ENCODE results near the gene PSAPL1. TPM values are rescaled to one million over a fixed set of nuclear protein-coding genes. Genes with fewer than 3 reads are reported as not detected.

Gene PSAPL1
- total RNA-seq, 1 experiment from 2014 or later = 0.05 TPM

DNA sequence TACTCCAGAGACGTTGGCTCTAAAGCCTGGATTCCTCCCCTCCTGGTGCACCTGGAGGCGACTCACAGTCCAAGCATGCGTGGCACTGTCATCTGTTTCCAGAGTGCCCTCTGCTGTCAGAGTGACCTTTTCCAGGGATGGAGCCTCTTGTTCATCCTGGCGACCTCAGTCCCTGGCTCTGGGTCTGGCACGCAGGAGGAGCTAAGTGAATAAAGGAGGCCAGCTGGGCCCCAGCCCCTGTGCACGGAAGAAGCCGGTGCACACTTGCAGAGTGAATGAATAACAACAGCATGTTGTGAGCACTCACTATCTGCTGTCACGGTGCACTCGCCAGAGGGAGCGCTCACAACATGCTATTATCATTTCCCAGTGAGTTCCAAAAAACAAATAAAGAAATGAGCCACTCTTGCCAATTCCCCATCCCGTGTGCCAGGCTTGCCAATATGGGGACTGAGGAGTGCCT, 27.8 kb upstream of the PSAPL1 start:
- Histone ChIP-seq H3K9me3 (ENCODE audit: control insufficient read depth in 1 of 2, insufficient read depth in 1 of 2, low read depth in 1 of 2, low read length in 2 of 2) (no peaks in the 10 kb centered on the region), H3K9ac (ENCODE audit: low read length) (no peak overlapping the region), H3K27ac (ENCODE audit: low read depth, low read length) (no peak overlapping the region), H3K4me1 (ENCODE audit: control insufficient read depth in 1 of 2, insufficient read depth in 2 of 2, low read length in 2 of 2) (peaks cover 0 to 6% of the 10 kb centered on the region in 2 experiments; a peak in 1 of 4 replicates), H2AFZ (ENCODE audit: low read depth, low read length, poor library complexity, severe bottlenecking) (no peak overlapping the region), H3K9me2 (ENCODE audit: insufficient read depth) (no peaks in the 10 kb centered on the region), H3K27me3 (ENCODE audit: insufficient read depth, low read length) (no peaks in the 10 kb centered on the region), H3K36me3 (ENCODE audit: control insufficient read depth in 1 of 2, insufficient read depth in 2 of 2, low read length in 2 of 2) (no peaks in the 10 kb centered on the region), H3K4me3 (replicated peaks in 1 of 2; ENCODE audit: low read depth in 1 of 2, low read length in 2 of 2) (no peak overlapping the region), H3K79me2 (ENCODE audit: insufficient read depth, low read length) (no peaks in the 10 kb centered on the region), H4K20me1 (ENCODE audit: insufficient read depth) (no peaks in the 10 kb centered on the region), H3K4me2 (ENCODE audit: low read length) (no peak overlapping the region)
- RAD21 ChIA-PET (ENCODE audit: low non-redundant PET in 1 of 2, low total read pairs in 2 of 2, uncharacterized antibody in 2 of 2, unreplicated experiment in 2 of 2) = interaction anchor here in 1 of 2 experiments (0.6 kb wide), 1 partner anchor 169 kb away, joined by 5 read pairs; no protein-coding TSS in a partner anchor
- POLR2A ChIA-PET = no interaction called here
- intact Hi-C loops (cut with micrococcal nuclease) = loop anchor here (2.0 kb wide), 1 partner anchor 270 kb away; the partner anchor contains the start of gene SORCS2
- no TSS peak for BruUV-seq (replicated peaks)
- DNase-seq (ENCODE audit: low read depth, low spot score) (peak; percentile 27), ATAC-seq (peak; percentile 91)
- CTCF ChIA-PET = no interaction called here
- TF ChIP-seq POLR2AphosphoS5 (IDR thresholded peaks at IDR 0.05; ENCODE audit: low read depth, low read length) (no peak), JUND (IDR thresholded peaks at IDR 0.05) (no peak), RAD21 (IDR thresholded peaks at IDR 0.05; ENCODE audit: low read depth) (peak; percentile 74), SRF (IDR thresholded peaks at IDR 0.05; ENCODE audit: low read depth) (no peak)
- TF ChIP-seq, protein P1, sequence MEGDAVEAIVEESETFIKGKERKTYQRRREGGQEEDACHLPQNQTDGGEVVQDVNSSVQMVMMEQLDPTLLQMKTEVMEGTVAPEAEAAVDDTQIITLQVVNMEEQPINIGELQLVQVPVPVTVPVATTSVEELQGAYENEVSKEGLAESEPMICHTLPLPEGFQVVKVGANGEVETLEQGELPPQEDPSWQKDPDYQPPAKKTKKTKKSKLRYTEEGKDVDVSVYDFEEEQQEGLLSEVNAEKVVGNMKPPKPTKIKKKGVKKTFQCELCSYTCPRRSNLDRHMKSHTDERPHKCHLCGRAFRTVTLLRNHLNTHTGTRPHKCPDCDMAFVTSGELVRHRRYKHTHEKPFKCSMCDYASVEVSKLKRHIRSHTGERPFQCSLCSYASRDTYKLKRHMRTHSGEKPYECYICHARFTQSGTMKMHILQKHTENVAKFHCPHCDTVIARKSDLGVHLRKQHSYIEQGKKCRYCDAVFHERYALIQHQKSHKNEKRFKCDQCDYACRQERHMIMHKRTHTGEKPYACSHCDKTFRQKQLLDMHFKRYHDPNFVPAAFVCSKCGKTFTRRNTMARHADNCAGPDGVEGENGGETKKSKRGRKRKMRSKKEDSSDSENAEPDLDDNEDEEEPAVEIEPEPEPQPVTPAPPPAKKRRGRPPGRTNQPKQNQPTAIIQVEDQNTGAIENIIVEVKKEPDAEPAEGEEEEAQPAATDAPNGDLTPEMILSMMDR (IDR thresholded peaks at IDR 0.05 in 2 of 3, conservative IDR thresholded peaks at IDR 0.05 in 1 of 3; ENCODE audit: borderline replicate concordance in 1 of 3, insufficient read depth in 1 of 3, low read depth in 2 of 3, low read length in 2 of 3) = peak; percentile 23 to 51 (median 27); a peak in 3 of 6 replicates

DNA sequence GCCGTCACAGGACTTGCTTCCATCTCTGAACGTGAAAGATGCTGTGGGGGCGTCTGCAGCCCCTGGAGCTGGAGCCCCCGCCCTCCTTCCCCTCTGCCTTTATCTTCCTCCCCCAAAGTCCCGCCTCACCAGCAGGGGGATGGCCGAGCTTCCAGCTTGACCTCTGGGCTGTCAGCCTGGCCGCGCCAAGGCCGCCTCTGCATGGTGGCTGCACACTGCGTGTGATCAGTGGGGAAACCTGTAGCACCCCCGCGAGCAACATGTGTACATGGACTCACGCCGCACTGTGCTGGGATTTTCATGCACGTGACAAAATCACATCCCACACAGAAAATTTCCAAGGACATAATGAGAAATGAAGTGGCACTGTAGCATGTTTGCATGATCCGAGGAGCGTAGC, 26.5 kb upstream of the PSAPL1 start:
- peaks cover 0 to 6% of the 10 kb centered on the region in 2 experiments; a peak in 1 of 4 replicates for H3K4me1 ChIP-seq (ENCODE audit: control insufficient read depth in 1 of 2, insufficient read depth in 2 of 2, low read length in 2 of 2)
- POLR2A ChIA-PET = no interaction called here
- H4K20me1 ChIP-seq (ENCODE audit: insufficient read depth) = no peaks in the 10 kb centered on the region
- no peaks in the 10 kb centered on the region for H3K79me2 ChIP-seq (ENCODE audit: insufficient read depth, low read length)
- no peak overlapping the region for H3K27ac ChIP-seq (ENCODE audit: low read depth, low read length)
- no peak overlapping the region for H2AFZ ChIP-seq (ENCODE audit: low read depth, low read length, poor library complexity, severe bottlenecking)
- H3K4me3 ChIP-seq (replicated peaks in 1 of 2; ENCODE audit: low read depth in 1 of 2, low read length in 2 of 2) = no peak overlapping the region
- CTCF ChIA-PET = no interaction called here
- H3K9me3 ChIP-seq (ENCODE audit: control insufficient read depth in 1 of 2, insufficient read depth in 1 of 2, low read depth in 1 of 2, low read length in 2 of 2) = no peaks in the 10 kb centered on the region
- H3K9ac ChIP-seq (ENCODE audit: low read length) = no peak overlapping the region
- no peak overlapping the region for H3K4me2 ChIP-seq (ENCODE audit: low read length)
- intact Hi-C loops (cut with micrococcal nuclease) = no loop called here
- no TSS peak for BruUV-seq (replicated peaks)
- no peak for DNase-seq (ENCODE audit: low read depth, low spot score)
- TF ChIP-seq ELF1 (IDR thresholded peaks at IDR 0.05; ENCODE audit: borderline replicate concordance, low read depth) (no peak), ATF3 (IDR thresholded peaks at IDR 0.05) (no peak), RAD21 (IDR thresholded peaks at IDR 0.05; ENCODE audit: low read depth) (no peak), YY1 (IDR thresholded peaks at IDR 0.05; ENCODE audit: extremely low read depth, insufficient replicate concordance, low read depth, low read length) (no peak), JUND (IDR thresholded peaks at IDR 0.05) (no peak)
- TF ChIP-seq, protein P2, sequence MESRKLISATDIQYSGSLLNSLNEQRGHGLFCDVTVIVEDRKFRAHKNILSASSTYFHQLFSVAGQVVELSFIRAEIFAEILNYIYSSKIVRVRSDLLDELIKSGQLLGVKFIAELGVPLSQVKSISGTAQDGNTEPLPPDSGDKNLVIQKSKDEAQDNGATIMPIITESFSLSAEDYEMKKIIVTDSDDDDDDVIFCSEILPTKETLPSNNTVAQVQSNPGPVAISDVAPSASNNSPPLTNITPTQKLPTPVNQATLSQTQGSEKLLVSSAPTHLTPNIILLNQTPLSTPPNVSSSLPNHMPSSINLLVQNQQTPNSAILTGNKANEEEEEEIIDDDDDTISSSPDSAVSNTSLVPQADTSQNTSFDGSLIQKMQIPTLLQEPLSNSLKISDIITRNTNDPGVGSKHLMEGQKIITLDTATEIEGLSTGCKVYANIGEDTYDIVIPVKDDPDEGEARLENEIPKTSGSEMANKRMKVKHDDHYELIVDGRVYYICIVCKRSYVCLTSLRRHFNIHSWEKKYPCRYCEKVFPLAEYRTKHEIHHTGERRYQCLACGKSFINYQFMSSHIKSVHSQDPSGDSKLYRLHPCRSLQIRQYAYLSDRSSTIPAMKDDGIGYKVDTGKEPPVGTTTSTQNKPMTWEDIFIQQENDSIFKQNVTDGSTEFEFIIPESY (IDR thresholded peaks at IDR 0.05; ENCODE audit: extremely low read depth, insufficient replicate concordance, low read length) = no peak
- no peaks in the 10 kb centered on the region for H3K9me2 ChIP-seq (ENCODE audit: insufficient read depth)
- no peaks in the 10 kb centered on the region for H3K36me3 ChIP-seq (ENCODE audit: control insufficient read depth in 1 of 2, insufficient read depth in 2 of 2, low read length in 2 of 2)
- no peak for ATAC-seq
- H3K27me3 ChIP-seq (ENCODE audit: insufficient read depth, low read length) = no peaks in the 10 kb centered on the region
- RAD21 ChIA-PET (ENCODE audit: low non-redundant PET in 1 of 2, low total read pairs in 2 of 2, uncharacterized antibody in 2 of 2, unreplicated experiment in 2 of 2) = no interaction called here
